ENCODE measurements around the gene RCSD1. TPM values are rescaled to one million over a fixed set of nuclear protein-coding genes. Genes with fewer than 3 reads are reported as not detected.

Gene RCSD1
- total RNA-seq, 2 experiments from 2014 or later = 143 to 145 TPM

- Mint-ChIP-seq H3K4me3 (no peak overlapping the region), H3K4me1 (ENCODE audit: low read depth) (peaks cover 80% of the 10 kb centered on the region), H3K27me3 (ENCODE audit: low read depth) (no peaks in the 10 kb centered on the region), H3K27ac (peak overlapping the region; percentile 18), H3K36me3 (ENCODE audit: low read depth) (peaks cover 77% of the 10 kb centered on the region), H3K9me3 (ENCODE audit: insufficient read depth) (no peaks in the 10 kb centered on the region)
- no peak for DNase-seq
- ChIA-PET CTCF (interaction anchor here (1.0 kb wide), 1 partner anchor 33 kb away, joined by 3 read pairs; no protein-coding TSS in a partner anchor), POLR2A (interaction anchor here (1.0 kb wide), 1 partner anchor 12 kb away, joined by 3 read pairs; no protein-coding TSS in a partner anchor)
- ATAC-seq = no peak
Observed at GRCh38 chr1:167644551-167644950, 14.5 kb downstream of the RCSD1 start.

GRCh38 chr1:167645140-167645541 lies 15.1 kb downstream of the RCSD1 start:
- ATAC-seq (no peak), DNase-seq (no peak)
- ChIA-PET CTCF (interaction anchor here (1.3 kb wide), 1 partner anchor 45 kb away, joined by 3 read pairs; no protein-coding TSS in a partner anchor), POLR2A (interaction anchor here (0.5 to 1.0 kb wide), 2 partner anchors 8 to 53 kb away, joined by 3 read pairs; no protein-coding TSS in a partner anchor)
- Mint-ChIP-seq H3K27me3 (ENCODE audit: low read depth) (no peaks in the 10 kb centered on the region), H3K27ac (peak overlapping the region; percentile 4), H3K4me3 (no peak overlapping the region), H3K9me3 (ENCODE audit: insufficient read depth) (no peaks in the 10 kb centered on the region), H3K4me1 (ENCODE audit: low read depth) (peaks cover 81% of the 10 kb centered on the region), H3K36me3 (ENCODE audit: low read depth) (peaks cover 77% of the 10 kb centered on the region)

GRCh38 chr1:167645625-167646414 lies 15.8 kb downstream of the RCSD1 start:
- POLR2A ChIA-PET = interaction anchor here (0.5 to 1.0 kb wide), 3 partner anchors 8 to 52 kb away, joined by 3 read pairs; no protein-coding TSS in a partner anchor
- H3K36me3 Mint-ChIP-seq (ENCODE audit: low read depth) = peaks cover 75% of the 10 kb centered on the region
- H3K9me3 Mint-ChIP-seq (ENCODE audit: insufficient read depth) = no peaks in the 10 kb centered on the region
- H3K27me3 Mint-ChIP-seq (ENCODE audit: low read depth) = no peaks in the 10 kb centered on the region
- H3K4me3 Mint-ChIP-seq = no peak overlapping the region
- DNase-seq (no peak), ATAC-seq (no peak)
- CTCF ChIA-PET = interaction anchor here (1.0 to 1.3 kb wide), 2 partner anchors 44 to 46 kb away, joined by 3 read pairs; no protein-coding TSS in a partner anchor
- peak overlapping the region; percentile 4 for H3K27ac Mint-ChIP-seq
- peaks cover 81% of the 10 kb centered on the region for H3K4me1 Mint-ChIP-seq (ENCODE audit: low read depth)

GRCh38 chr1:167648252-167648849 lies 18.3 kb downstream of the RCSD1 start:
- ATAC-seq (no peak), DNase-seq (no peak)
- Mint-ChIP-seq H3K9me3 (ENCODE audit: insufficient read depth) (no peaks in the 10 kb centered on the region), H3K27me3 (ENCODE audit: low read depth) (no peaks in the 10 kb centered on the region), H3K4me1 (ENCODE audit: low read depth) (peaks cover 72% of the 10 kb centered on the region), H3K27ac (peak overlapping the region; percentile 59), H3K4me3 (no peak overlapping the region), H3K36me3 (ENCODE audit: low read depth) (peaks cover 64% of the 10 kb centered on the region)
- ChIA-PET POLR2A (interaction anchor here (1.1 to 2.2 kb wide), 2 partner anchors 47 to 287 kb away, joined by 3 to 9 read pairs; no protein-coding TSS in a partner anchor), CTCF (interaction anchor here (0.6 to 4.4 kb wide), 6 partner anchors 9 to 95 kb away, joined by 3 to 28 read pairs (median 3); partner anchors contain the start of genes CREG1 and RCSD1)

DNA sequence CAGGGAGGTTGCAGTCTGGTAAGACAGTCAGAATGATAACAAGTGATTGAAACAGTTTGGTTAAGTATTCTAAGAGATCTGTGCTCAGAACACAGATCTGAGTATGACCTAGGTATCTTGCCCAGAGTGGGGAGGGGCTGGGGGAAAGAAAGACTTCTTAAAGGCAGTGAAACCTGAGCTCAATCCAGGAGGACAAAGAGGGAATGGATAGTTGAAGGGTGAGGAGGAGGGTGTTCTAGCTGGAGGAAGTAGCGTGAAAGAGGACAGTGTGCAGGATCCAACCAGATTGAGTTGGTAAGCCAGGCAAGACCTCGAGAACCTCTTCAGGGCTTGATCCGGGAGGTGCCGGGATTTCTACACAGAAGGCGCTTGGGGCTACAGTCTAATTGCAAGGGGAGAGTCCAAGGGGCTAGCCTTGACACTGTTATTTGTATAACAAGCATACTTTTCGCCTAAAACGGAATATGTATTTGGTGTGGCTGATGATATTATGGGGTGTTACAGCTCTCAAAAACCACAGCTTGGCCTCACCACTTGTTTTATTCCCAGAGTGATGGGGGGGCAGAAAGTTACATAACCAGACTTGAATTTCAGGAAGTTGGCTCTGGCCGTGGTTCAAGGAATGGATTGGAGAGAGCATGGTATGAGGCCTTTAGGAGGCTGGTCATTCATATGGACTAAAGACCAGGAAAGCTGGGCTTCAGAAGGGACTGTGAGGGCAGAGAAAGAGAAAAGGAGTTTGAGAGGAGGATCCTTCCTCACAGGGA lies 19.1 kb downstream of the RCSD1 start:
- ChIA-PET CTCF (interaction anchor here (1.2 to 4.4 kb wide), 6 partner anchors 12 to 48 kb away, joined by 3 to 28 read pairs (median 6); partner anchors contain the start of gene RCSD1), POLR2A (interaction anchor here (1.1 to 2.2 kb wide), 3 partner anchors 16 to 287 kb away, joined by 3 to 9 read pairs (median 4); no protein-coding TSS in a partner anchor)
- DNase-seq (no peak), ATAC-seq (no peak)
- Mint-ChIP-seq H3K4me1 (ENCODE audit: low read depth) (peaks cover 72% of the 10 kb centered on the region), H3K27me3 (ENCODE audit: low read depth) (no peaks in the 10 kb centered on the region), H3K36me3 (ENCODE audit: low read depth) (peaks cover 66% of the 10 kb centered on the region), H3K4me3 (no peak overlapping the region), H3K27ac (peak overlapping the region; percentile 87), H3K9me3 (ENCODE audit: insufficient read depth) (no peaks in the 10 kb centered on the region)

GRCh38 chr1:167650269-167651160 lies 20.5 kb downstream of the RCSD1 start:
- Mint-ChIP-seq H3K4me1 (ENCODE audit: low read depth) (peaks cover 72% of the 10 kb centered on the region), H3K27ac (peak overlapping the region; percentile 87), H3K9me3 (ENCODE audit: insufficient read depth) (no peaks in the 10 kb centered on the region), H3K4me3 (peak overlapping the region; percentile 38), H3K36me3 (ENCODE audit: low read depth) (peaks cover 65% of the 10 kb centered on the region), H3K27me3 (ENCODE audit: low read depth) (no peaks in the 10 kb centered on the region)
- DNase-seq = peak; percentile 47
- CTCF ChIA-PET = interaction anchor here (1.2 to 4.4 kb wide), 5 partner anchors 13 to 50 kb away, joined by 3 to 28 read pairs (median 6); no protein-coding TSS in a partner anchor
- peak; percentile 72 for ATAC-seq
- POLR2A ChIA-PET = interaction anchor here (0.7 to 2.2 kb wide), 5 partner anchors 13 to 49 kb away, joined by 3 to 9 read pairs (median 6); no protein-coding TSS in a partner anchor

GRCh38 chr1:167651161-167651693 lies 21.2 kb downstream of the RCSD1 start:
- Mint-ChIP-seq H3K36me3 (ENCODE audit: low read depth) (peaks cover 61% of the 10 kb centered on the region), H3K4me3 (no peak overlapping the region)

DNA sequence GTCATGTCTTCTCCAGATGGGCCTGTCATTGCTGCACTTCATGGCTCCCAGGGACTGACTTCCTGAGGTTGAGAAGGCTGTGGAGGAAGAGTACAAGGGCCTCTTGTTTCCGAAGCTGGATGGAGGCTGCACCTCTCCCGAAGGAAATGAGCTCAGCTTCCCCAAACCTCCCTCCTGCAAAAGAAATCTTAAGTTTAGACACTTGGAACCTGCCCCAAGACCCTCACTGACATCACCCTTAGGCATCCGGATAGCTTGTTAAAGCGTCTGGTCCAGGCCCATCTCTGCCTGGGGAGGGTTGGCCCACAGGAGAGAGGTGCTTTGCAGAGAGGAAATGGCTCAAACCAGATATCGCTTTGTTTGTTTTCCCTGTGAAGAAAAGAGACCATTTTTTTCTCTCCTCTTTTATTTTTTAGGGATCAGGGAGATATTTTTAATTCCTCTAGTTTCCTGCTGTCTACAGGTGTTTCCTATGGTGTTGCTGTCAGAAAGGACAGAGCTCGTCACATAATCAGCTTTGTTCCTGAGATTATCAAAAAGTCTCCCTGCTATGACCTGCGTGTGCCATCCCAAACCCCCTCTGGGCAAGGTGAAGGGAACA lies 25.0 kb downstream of the RCSD1 start:
- peak overlapping the region; percentile 35 for H3K27ac Mint-ChIP-seq
- H3K4me1 Mint-ChIP-seq (ENCODE audit: low read depth) = peaks cover 67% of the 10 kb centered on the region
- H3K9me3 Mint-ChIP-seq (ENCODE audit: insufficient read depth) = no peaks in the 10 kb centered on the region
- POLR2A ChIA-PET = interaction anchor here (0.7 kb wide), 1 partner anchor 55 kb away, joined by 3 read pairs; no protein-coding TSS in a partner anchor
- H3K36me3 Mint-ChIP-seq (ENCODE audit: low read depth) = peaks cover 59% of the 10 kb centered on the region
- no peaks in the 10 kb centered on the region for H3K27me3 Mint-ChIP-seq (ENCODE audit: low read depth)
- ATAC-seq = no peak
- no peak for DNase-seq
- no peak overlapping the region for H3K4me3 Mint-ChIP-seq
- CTCF ChIA-PET = interaction anchor here (0.7 to 3.3 kb wide), 3 partner anchors 11 to 55 kb away, joined by 3 to 20 read pairs (median 10); no protein-coding TSS in a partner anchor

More at GRCh38 chr1:167651161-167651693, 21.2 kb downstream of the RCSD1 start:
- Mint-ChIP-seq H3K9me3 (ENCODE audit: insufficient read depth) (no peaks in the 10 kb centered on the region), H3K4me1 (ENCODE audit: low read depth) (peaks cover 70% of the 10 kb centered on the region), H3K27me3 (ENCODE audit: low read depth) (no peaks in the 10 kb centered on the region), H3K27ac (peak overlapping the region; percentile 87)
- CTCF ChIA-PET = interaction anchor here (1.7 to 4.4 kb wide), 3 partner anchors 14 to 50 kb away, joined by 6 to 28 read pairs (median 26); no protein-coding TSS in a partner anchor
- POLR2A ChIA-PET = interaction anchor here (1.6 kb wide), 1 partner anchor 14 kb away, joined by 6 read pairs; no protein-coding TSS in a partner anchor
- ATAC-seq (no peak), DNase-seq (no peak)

- H3K27ac Mint-ChIP-seq = peak overlapping the region; percentile 25
- H3K9me3 Mint-ChIP-seq (ENCODE audit: insufficient read depth) = no peaks in the 10 kb centered on the region
- POLR2A ChIA-PET = no interaction called here
- no peak overlapping the region for H3K4me3 Mint-ChIP-seq
- no peak for DNase-seq
- peaks cover 61% of the 10 kb centered on the region for H3K4me1 Mint-ChIP-seq (ENCODE audit: low read depth)
- ATAC-seq = no peak
- no peaks in the 10 kb centered on the region for H3K27me3 Mint-ChIP-seq (ENCODE audit: low read depth)
- CTCF ChIA-PET = interaction anchor here (0.8 to 3.3 kb wide), 3 partner anchors 31 to 426 kb away, joined by 3 to 20 read pairs (median 10); no protein-coding TSS in a partner anchor
- H3K36me3 Mint-ChIP-seq (ENCODE audit: low read depth) = peaks cover 55% of the 10 kb centered on the region
Observed at GRCh38 chr1:167656657-167657056, 26.6 kb downstream of the RCSD1 start.
